ENCODE measurements around the gene MAMLD1.

The MAMLD1 gene

DNA sequence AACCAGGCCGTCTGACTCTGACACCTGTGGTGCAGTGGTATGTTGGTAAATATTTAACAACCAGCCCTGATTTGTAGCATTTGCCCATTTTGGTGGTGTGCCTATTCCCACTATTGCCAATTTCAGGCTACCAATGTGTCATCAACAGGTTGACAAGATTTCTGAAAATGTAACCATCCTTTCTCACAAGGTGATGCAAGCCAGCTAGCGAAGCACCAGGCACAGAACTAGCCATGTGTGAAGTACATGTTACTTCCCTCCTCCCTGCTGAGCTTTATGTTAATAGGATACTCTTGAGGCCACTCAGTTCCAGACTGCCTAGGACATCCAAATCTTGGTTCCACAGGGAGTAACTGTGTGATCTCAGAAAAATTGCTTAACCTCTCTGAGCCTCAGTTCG lies 7.2 kb upstream of the MAMLD1 start:
- no peak for DNase-seq

GRCh38 chrX:150357790-150358189 lies 5.3 kb upstream of the MAMLD1 start:
- no peak for DNase-seq

GRCh38 chrX:150358651-150359050 lies 4.5 kb upstream of the MAMLD1 start:
- no peak for DNase-seq

- no peak for DNase-seq
Measured at GRCh38 chrX:150360331-150360730, 2.8 kb upstream of the MAMLD1 start.

- no peak for DNase-seq
Measured at GRCh38 chrX:150361070-150361776, 1.9 kb upstream of the MAMLD1 start.

- no peak for DNase-seq
Measured at GRCh38 chrX:150361777-150362351, 1.3 kb upstream of the MAMLD1 start.

- DNase-seq: no peak
Measured at GRCh38 chrX:150363561-150364346, 637 bp downstream of the MAMLD1 start.

- DNase-seq: no peak
Measured at GRCh38 chrX:150364347-150365050, 1.4 kb downstream of the MAMLD1 start.

- DNase-seq: peak; percentile 31
Measured at GRCh38 chrX:150365051-150365989, 2.2 kb downstream of the MAMLD1 start.

DNA sequence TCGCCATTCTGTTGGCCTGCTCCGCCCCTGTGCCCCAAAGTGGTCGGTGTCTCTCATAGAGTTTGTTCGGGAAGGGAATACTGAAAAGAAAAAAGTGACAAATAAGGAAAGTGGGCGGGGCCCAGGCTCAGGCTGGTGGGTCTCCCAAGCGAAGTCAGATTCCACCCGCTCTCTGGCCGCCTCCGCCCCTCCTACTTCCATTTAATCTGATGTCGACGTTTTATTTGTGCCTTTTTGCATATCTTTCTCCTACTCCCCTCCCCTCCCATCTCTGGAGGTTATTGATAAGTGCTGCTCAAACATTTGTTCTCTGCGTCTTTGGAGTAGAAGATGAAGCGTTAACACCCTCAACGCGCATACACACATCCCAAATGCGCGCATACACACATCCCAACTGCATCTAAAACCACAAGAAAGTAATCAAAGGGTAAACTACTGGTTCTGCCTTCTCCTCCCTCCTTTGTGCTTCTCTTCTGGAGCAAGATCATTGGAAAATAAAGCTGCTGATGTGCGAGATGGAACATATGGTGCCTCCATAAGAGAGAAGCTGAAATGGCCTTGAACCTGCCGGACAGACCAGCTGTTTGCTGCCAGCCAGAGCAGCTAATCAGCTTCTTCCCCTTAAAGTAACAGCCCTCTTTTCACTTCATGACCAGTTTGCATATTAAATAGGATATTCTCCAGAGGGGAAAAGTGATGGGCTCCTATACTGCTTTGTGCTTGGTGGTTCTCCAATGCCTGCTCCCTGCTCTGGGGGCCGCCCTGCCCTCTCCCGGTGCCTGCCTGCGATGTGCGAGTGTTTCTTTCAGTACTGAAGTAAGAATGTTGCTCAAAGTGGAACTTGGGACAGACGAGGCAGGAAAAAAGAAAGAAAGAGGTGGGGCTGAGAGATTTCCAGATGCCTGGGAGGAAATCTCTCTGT lies 3.1 kb downstream of the MAMLD1 start:
- no peak for DNase-seq

GRCh38 chrX:150366951-150367545 lies 3.9 kb downstream of the MAMLD1 start:
- no peak for DNase-seq

- no peak for DNase-seq
Measured at GRCh38 chrX:150370589-150371312, 7.6 kb downstream of the MAMLD1 start.

DNA sequence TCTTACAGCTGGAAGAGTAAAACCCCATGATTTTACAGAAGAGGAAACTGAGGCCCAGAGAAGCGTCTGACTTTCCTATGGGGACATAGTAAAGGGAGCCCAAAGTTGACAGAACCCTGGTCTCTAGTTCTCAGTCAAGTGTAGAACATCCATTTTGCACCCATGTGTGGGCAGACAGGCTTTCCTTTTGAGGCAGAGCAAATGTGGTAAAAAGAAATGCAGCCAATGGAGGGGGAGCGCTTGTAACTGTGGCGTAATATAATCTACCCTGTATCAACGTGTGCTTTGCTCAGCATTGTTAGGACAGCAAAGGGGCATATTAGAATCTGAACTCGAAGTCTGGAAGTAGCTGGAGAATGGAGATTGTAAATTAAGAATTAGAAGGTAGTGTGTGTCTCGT lies 8.8 kb downstream of the MAMLD1 start:
- DNase-seq: no peak

DNA sequence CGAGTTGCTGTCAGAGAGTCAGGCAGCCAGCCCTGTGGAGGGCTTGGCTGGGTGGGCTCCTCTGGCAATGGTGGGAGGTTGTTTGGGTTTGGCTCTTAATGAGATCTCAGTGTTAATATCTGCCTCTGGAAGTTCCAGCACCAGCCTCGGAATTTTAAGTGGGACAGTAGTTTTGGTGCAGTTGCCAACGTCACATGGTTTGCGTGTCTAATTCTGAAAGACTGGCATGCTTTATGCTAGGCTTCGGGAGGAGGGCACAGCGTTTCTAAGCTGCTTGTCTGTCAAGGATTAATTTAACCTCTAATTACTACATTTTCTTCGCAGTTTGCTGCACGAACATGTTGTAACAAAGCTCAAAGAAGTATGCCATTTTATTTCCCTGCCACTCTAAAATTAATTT lies 9.2 kb downstream of the MAMLD1 start:
- no peak for DNase-seq

DNA sequence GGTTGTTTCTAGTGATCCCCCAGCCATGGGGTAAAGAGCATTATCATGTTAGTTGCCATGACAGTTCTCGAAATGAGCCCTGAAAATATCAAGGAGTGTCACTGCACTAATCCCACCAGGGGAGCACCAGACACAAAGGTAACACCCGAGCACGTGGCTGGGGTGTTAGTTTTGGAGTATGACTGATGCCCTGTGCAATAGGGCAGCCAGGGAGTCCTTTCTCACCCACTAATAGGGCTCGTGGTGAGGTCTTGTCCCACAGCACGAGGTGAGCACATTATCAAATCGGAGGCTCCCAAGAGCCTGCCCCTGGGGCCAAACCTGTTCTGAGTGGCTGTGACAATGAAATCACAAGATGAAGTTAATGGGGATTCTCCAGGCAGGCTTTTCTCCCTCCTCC lies 9.6 kb downstream of the MAMLD1 start:
- no peak for DNase-seq

GRCh38 chrX:150375243-150375770 lies 12.2 kb downstream of the MAMLD1 start:
- DNase-seq: no peak

- DNase-seq: no peak
Measured at GRCh38 chrX:150377005-150377404, 13.9 kb downstream of the MAMLD1 start.

DNA sequence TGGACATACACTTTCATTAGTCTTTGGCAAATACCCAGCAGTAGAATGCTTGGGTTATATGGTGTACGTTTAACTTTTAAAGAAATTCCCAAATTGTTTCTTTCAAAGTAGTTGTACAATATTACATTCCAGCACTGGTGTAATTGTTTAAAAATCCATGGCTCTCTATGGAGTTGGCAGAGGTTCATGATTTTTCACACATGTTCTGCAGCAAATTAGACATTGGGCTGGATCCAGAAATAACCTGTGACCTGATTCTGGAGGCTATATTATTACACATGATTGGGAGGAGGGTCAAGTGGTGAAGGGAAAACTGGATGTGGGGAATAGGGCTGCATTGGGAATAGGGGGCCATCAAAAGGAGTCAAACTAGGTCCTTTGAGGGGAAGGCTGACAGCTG lies 41.9 kb downstream of the MAMLD1 start:
- DNase-seq: no peak

DNA sequence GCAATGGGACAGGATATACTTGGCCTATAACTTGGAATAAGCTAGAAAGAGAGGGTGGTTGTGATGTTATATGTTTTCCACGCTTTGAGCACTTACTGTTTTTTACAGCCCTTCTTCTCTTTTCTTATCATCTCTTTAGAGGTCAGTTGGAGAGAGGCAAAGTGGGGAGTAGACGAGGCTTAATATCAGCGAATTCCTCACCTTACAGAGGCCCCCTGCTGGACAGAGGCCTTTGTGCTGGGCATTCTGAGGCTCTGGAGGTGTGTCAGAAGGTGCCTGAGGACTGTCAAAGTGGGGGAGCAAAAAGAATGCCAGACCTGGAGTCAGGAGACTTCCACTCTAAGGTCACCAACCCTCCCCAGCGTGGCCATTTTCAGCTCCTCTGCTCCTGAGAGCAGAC lies 42.5 kb downstream of the MAMLD1 start:
- DNase-seq: peak; percentile 1

DNA sequence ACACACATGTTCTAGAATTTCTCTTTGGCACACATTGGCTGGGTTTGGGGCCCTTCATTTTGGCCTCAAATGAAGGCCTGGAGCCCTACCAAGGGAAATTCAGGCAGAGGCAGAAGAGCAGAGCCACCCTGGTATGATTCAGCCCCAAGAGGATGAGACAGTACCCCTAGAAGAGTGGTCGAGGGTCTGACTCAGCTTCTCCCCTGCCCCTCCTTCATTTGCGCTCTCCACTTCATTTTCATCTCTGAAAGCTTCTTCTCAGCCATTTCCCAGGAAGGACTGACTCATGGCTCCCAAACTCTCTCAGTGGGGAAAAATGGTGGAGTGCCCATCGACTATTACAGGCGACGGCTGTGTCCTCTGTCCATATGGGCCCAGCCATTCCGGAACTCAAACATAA lies 43.5 kb downstream of the MAMLD1 start:
- no peak for DNase-seq
